OCI-LY7 (cell line): ENCODE results near the gene NCAPD2.

Source experiments
- CTCF ChIP-seq: fragments of 200-600 bp; sonication (generic); conservative IDR thresholded peaks from 2 replicates; pipeline ENCODE4 v1.5.1; 2014; ENCODE audit warnings: mild to moderate bottlenecking, antibody characterized with exemption, low read length, moderate library complexity, mixed read lengths
- EZH2phosphoT487 ChIP-seq: fragments of 200-600 bp; sonication (generic); IDR thresholded peaks from 2 replicates; pipeline ENCODE4 v1.6.1; 2018; ENCODE audit warnings: low read depth, borderline replicate concordance, mild to moderate bottlenecking, mixed run types, antibody characterized with exemption, low read length, moderate library complexity, mixed read lengths

GRCh38 chr12:6534695-6534944, 40.7 kb downstream of the NCAPD2 start:
- TF ChIP-seq CTCF (no peak), EZH2phosphoT487 (no peak)
